ENCODE data around the gene APOM. TPM values are rescaled to one million over a fixed set of nuclear protein-coding genes. Genes with fewer than 3 reads are reported as not detected.

APOM gene
- total RNA-seq (1 to 10 TPM; 7.5 to 9.8 TPM), polyA plus RNA-seq (ENCODE audit: insufficient read depth, low read depth, low replicate concordance) (27.9 TPM)
- long read RNA-seq, donor 1, partial matches to known transcripts = 0 of 1 reads
- long read RNA-seq, donor 1, other reads (novel, unspliced or antisense) = 0 of 1 reads
- long read RNA-seq, donor 2 = 0 reads

DNA sequence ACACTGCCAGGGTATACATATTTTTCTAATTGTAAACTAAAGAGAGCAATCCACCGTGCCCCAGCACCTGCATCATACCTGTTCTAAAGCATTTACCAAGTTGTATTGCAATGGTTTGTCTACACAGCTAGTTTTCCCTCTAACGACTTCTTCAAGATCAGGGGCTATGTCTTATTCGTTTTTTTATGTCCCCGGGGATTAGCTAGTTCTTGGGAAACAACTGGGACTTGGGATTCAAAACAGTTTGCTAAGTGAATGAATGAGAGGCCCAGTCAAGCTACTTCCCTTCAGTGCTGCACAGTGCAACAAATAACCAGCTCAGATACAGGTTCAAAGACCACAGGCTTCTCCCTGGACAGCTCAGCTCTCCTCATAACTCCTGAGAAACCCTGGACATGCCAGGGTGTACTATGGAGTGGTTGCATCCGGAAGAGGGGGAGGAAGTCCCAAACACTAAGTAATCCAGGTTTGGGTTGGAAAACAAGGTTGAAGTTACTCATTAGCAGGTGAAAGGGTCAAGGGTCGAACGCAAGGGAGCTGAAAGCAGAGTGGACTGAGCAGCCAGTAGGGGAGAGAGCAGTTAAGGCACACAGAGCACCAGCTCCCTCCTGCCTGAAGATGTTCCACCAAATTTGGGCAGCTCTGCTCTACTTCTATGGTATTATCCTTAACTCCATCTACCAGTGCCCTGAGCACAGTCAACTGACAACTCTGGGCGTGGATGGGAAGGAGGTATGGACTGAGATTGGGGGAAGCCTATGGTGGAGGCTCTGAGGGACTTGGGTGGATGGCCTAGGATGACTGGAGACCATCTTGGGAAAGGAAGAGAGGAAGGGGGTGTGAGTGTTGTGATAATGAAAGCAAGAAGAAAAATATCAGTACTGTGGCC is at the start of gene APOM:
Gene APOM (plus strand): TSS at position 546 of the 889 bp plus-strand sequence. CDS start 73 bp downstream, at position 619.
- TF ChIP-seq, protein P1, sequence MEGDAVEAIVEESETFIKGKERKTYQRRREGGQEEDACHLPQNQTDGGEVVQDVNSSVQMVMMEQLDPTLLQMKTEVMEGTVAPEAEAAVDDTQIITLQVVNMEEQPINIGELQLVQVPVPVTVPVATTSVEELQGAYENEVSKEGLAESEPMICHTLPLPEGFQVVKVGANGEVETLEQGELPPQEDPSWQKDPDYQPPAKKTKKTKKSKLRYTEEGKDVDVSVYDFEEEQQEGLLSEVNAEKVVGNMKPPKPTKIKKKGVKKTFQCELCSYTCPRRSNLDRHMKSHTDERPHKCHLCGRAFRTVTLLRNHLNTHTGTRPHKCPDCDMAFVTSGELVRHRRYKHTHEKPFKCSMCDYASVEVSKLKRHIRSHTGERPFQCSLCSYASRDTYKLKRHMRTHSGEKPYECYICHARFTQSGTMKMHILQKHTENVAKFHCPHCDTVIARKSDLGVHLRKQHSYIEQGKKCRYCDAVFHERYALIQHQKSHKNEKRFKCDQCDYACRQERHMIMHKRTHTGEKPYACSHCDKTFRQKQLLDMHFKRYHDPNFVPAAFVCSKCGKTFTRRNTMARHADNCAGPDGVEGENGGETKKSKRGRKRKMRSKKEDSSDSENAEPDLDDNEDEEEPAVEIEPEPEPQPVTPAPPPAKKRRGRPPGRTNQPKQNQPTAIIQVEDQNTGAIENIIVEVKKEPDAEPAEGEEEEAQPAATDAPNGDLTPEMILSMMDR (IDR thresholded peaks at IDR 0.05) = no peak
- TF ChIP-seq POLR2A (IDR thresholded peaks at IDR 0.05) = no peak
- WGBS, 2 donors = 82% methylated on average over 8 of the region's 8 CpGs
- no peak for DNase-seq
- Histone ChIP-seq H3K4me3 (no peak within 1 kb of the TSS), H3K27me3 (no peaks in the 10 kb centered on the region), H3K4me1 (peaks cover 27% of the 10 kb centered on the region), H3K27ac (no peak within 1 kb of the TSS), H3K9me3 (no peaks in the 10 kb centered on the region), H3K36me3 (ENCODE audit: low read depth, missing control alignments) (no peaks in the 10 kb centered on the region)
- intact Hi-C loops (cut with DNase I; ENCODE audit: low total_unique reads) = no loop called here

- H3K36me3 ChIP-seq (ENCODE audit: low read depth, missing control alignments) = no peaks in the 10 kb centered on the region
- H3K4me3 ChIP-seq = no peak overlapping the region
- no peaks in the 10 kb centered on the region for H3K9me3 ChIP-seq
- WGBS, 2 donors = 80 to 94% methylated on average over 1 of the region's 1 CpG
- H3K27me3 ChIP-seq = no peaks in the 10 kb centered on the region
- DNase-seq = no peak
- H3K27ac ChIP-seq = no peak overlapping the region
- no peak for TF ChIP-seq POLR2A (IDR thresholded peaks at IDR 0.05)
- TF ChIP-seq, protein P1 (IDR thresholded peaks at IDR 0.05) = no peak
- intact Hi-C loops (cut with DNase I; ENCODE audit: low total_unique reads) = no loop called here
- H3K4me1 ChIP-seq = no peaks in the 10 kb centered on the region
These were observed 48.4 kb upstream of the APOM start for GRCh38 chr6:31607317-31607716.

DNA sequence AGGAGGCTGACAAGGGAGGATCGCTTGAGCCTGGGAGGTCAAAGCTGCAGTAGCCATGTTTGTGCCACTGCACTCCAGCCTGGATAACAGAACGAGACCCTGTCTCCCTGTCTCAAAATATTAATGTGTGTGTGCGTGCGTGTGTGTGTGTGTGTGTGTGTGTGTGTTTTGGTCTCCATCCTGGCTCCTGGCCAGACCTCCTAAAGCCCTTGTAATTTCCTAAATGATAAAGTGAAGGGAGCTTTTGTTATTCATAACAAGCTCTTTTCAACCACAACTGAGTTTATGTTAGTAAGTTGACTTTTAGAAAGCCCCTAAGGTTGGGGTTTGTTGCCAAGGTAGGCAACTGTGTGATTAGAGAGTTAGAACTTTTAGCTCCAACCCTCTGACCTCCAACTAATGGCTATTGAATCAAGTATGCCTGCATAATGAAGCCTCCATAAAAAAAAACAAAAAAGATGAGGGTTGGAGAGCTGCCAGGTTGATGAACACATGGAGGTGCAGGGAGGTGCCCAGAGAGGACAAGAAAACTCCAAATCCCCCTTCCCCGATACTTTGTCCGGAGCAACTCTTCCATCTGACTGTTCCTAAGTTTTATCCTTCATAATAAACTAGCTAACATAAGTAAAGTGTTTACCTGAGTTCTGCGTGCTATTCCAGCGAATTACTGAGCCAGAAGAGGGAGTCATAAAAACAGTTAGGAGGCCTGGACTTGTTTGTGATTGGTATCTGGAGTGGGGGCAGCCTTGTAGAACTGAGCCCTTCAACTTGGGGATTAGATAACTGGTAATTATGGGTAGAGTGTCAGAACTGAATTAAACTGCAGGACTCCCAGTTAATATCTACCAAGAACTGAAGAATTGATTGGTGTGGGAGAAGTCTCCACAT is 45.9 kb upstream of the APOM start:
- 55 to 63% methylated on average over 8 of the region's 8 CpGs for WGBS, 2 donors
- Histone ChIP-seq H3K27me3 (no peaks in the 10 kb centered on the region), H3K4me3 (no peak overlapping the region), H3K4me1 (no peaks in the 10 kb centered on the region), H3K36me3 (ENCODE audit: low read depth, missing control alignments) (no peaks in the 10 kb centered on the region), H3K27ac (no peak overlapping the region), H3K9me3 (no peaks in the 10 kb centered on the region)
- DNase-seq = no peak
- TF ChIP-seq, protein P1 (IDR thresholded peaks at IDR 0.05) = no peak
- TF ChIP-seq POLR2A (IDR thresholded peaks at IDR 0.05) = no peak
- intact Hi-C loops (cut with DNase I; ENCODE audit: low total_unique reads) = no loop called here

- Histone ChIP-seq H3K9me3 (no peaks in the 10 kb centered on the region), H3K4me1 (no peaks in the 10 kb centered on the region), H3K36me3 (ENCODE audit: low read depth, missing control alignments) (no peaks in the 10 kb centered on the region), H3K27me3 (no peaks in the 10 kb centered on the region), H3K27ac (no peak overlapping the region), H3K4me3 (no peak overlapping the region)
- intact Hi-C loops (cut with DNase I; ENCODE audit: low total_unique reads) = no loop called here
- no peak for TF ChIP-seq POLR2A (IDR thresholded peaks at IDR 0.05)
- TF ChIP-seq, protein P1 (IDR thresholded peaks at IDR 0.05) = no peak
- 61 to 64% methylated on average over 4 of the region's 4 CpGs for WGBS, 2 donors
- no peak for DNase-seq
These were observed 44.7 kb upstream of the APOM start for GRCh38 chr6:31610968-31611367.

Data from testis (tissue), 5 donors.